Breast epithelium (tissue), 4 donors: ENCODE data around the gene RHCG. TPM values are rescaled to one million over a fixed set of nuclear protein-coding genes. Genes with fewer than 3 reads are reported as not detected.

Experiments
- DNase-seq, 2 donors: peaks; one replicate each; pipeline ENCODE4 v3.0.0-alpha.2; 2019; ENCODE audit warnings: low spot score in 2 of 2
- H3K27ac ChIP-seq, 2 donors: fragments of 200-600 bp; sonication (generic) in 1 of 2; one replicate each; pipeline ENCODE4 v1.5.1; 2016 to 2019; ENCODE audit warnings: mild to moderate bottlenecking in 1 of 2
- H3K27me3 ChIP-seq, 2 donors: fragments of 200-600 bp; sonication (generic) in 1 of 2; one replicate each; pipeline versions ENCODE4 v1.5.1 to v1.6.0; 2017 to 2019; ENCODE audit warnings: control low read depth in 1 of 2, mild to moderate bottlenecking in 1 of 2
- H3K36me3 ChIP-seq: fragments of 200-600 bp; one replicate; pipeline ENCODE4 v1.5.1; 2019
- H3K4me1 ChIP-seq, 2 donors: fragments of 200-600 bp; sonication (generic); one replicate each; pipeline ENCODE4 v1.5.1; 2016 to 2019; ENCODE audit warnings: control low read depth in 1 of 2
- H3K4me3 ChIP-seq, 3 donors: fragments of 200-600 bp; sonication (generic); 1 replicate in 2 of 3; 2 replicates in 1 of 3; pipeline ENCODE4 v1.5.1; 2016 to 2019; ENCODE audit warnings: mild to moderate bottlenecking in 3 of 3, moderate library complexity in 2 of 3
- H3K9me3 ChIP-seq, 2 donors: fragments of 200-600 bp; sonication (generic) in 1 of 2; one replicate each; pipeline ENCODE4 v1.5.1; 2016 to 2019; ENCODE audit warnings: control low read depth in 1 of 2
- CTCF ChIP-seq, 3 donors: fragments of 450-650 bp; IDR thresholded peaks; one replicate each; pipeline ENCODE4 v1.5.1; 2016 to 2017; ENCODE audit warnings: antibody characterized with exemption in 3 of 3, mild to moderate bottlenecking in 3 of 3, moderate library complexity in 3 of 3
- POLR2A ChIP-seq: fragments of 450-650 bp; IDR thresholded peaks from one replicate; pipeline ENCODE4 v1.6.1; 2016; ENCODE audit warnings: antibody characterized with exemption, mild to moderate bottlenecking, moderate library complexity
- POLR2AphosphoS5 ChIP-seq, 3 donors: sonication (generic); formaldehyde crosslinking; IDR thresholded peaks; one replicate each; pipeline ENCODE4 v1.6.1; 2017; ENCODE audit warnings: antibody characterized with exemption in 3 of 3
- intact Hi-C: fragments of 100-400 bp; cut with DNase I; formaldehyde crosslinking; loops from one replicate; pipeline ENCODE4 v1.15.1; 2023; ENCODE audit warnings: low total_unique reads
- total RNA-seq, 3 donors: library from RNA; depleted of rRNA; stranded (reverse); fragments of >200 nt; gene quantifications; one replicate each; pipeline ENCODE4 v1.1.0, GENCODE V29; 2016

RHCG gene
- total RNA-seq, 3 donors from 2014 or later: 0.16 to 1.5 (median 0.66) TPM

DNA sequence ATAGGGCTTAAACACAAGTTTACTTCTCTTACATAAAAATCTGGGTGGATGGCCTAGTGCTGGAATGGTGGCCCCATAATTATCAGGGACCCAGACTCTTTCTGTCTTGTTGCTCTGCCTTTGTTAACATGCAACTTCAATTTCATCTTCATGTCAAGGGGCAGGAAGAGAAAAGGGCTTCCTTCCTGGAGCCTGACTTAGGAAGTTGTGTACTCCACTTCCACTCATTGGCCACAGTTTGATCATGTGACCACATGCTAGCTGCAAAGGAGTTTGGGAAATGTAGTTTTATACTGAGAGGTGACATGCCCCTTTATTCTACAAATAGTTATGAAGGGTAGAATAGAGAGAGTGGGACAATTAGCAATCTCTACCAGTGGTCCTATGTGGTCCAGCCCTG is 39.3 kb downstream of the RHCG start:
- TF ChIP-seq POLR2AphosphoS5 (IDR thresholded peaks at IDR 0.05): no peak
- no peak for TF ChIP-seq CTCF (IDR thresholded peaks at IDR 0.05)
- TF ChIP-seq POLR2A: no peak

DNA sequence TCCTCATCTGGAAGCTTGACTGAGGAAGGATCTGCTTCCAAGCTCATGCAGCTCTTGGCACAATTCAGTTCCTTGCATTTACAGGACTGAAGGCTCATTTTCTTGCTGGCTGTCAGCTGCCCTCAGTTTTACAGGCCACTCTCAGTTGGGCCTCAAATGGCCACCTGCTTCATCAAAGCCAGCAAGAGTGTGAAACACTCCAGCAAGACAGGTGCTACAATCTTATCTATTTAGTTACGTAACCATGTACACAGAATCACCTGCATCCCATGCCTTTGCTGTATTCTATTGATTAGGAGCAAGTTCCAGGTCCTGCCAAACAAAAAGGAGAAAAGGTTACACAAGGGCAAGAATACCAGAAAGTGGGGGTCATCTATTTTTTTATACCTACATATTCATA is 40.8 kb downstream of the RHCG start:
- Histone ChIP-seq H3K27ac (no peak overlapping the region), H3K4me1 (no peaks in the 10 kb centered on the region), H3K27me3 (peaks cover 0 to 4% of the 10 kb centered on the region in 2 donors), H3K4me3 (no peak overlapping the region), H3K9me3 (no peaks in the 10 kb centered on the region), H3K36me3 (no peaks in the 10 kb centered on the region)
- DNase-seq: no peak
- intact Hi-C loops: loop anchor here (2.0 kb wide), 1 partner anchor 57 kb away; no protein-coding TSS in a partner anchor
- TF ChIP-seq CTCF (IDR thresholded peaks at IDR 0.05): no peak
- TF ChIP-seq POLR2AphosphoS5 (IDR thresholded peaks at IDR 0.05): no peak
- no peak for TF ChIP-seq POLR2A

More for the DNA sequence above, 39.3 kb downstream of the RHCG start:
- H3K27ac ChIP-seq: no peak overlapping the region
- intact Hi-C loops: no loop called here
- no peaks in the 10 kb centered on the region for H3K9me3 ChIP-seq
- H3K4me1 ChIP-seq: no peaks in the 10 kb centered on the region
- H3K36me3 ChIP-seq: no peaks in the 10 kb centered on the region
- no peaks in the 10 kb centered on the region for H3K27me3 ChIP-seq
- no peak for DNase-seq
- H3K4me3 ChIP-seq: no peak overlapping the region

- no peak overlapping the region for H3K4me3 ChIP-seq
- intact Hi-C loops: no loop called here
- H3K36me3 ChIP-seq: no peaks in the 10 kb centered on the region
- DNase-seq: no peak
- peaks cover 0 to 16% of the 10 kb centered on the region in 2 donors for H3K27me3 ChIP-seq
- no peaks in the 10 kb centered on the region for H3K4me1 ChIP-seq
- TF ChIP-seq CTCF (IDR thresholded peaks at IDR 0.05) (no peak), POLR2AphosphoS5 (IDR thresholded peaks at IDR 0.05) (no peak), POLR2A (no peak)
- no peak overlapping the region for H3K27ac ChIP-seq
- no peaks in the 10 kb centered on the region for H3K9me3 ChIP-seq
These were observed 44.0 kb downstream of the RHCG start for GRCh38 chr15:89452330-89452836.

DNA sequence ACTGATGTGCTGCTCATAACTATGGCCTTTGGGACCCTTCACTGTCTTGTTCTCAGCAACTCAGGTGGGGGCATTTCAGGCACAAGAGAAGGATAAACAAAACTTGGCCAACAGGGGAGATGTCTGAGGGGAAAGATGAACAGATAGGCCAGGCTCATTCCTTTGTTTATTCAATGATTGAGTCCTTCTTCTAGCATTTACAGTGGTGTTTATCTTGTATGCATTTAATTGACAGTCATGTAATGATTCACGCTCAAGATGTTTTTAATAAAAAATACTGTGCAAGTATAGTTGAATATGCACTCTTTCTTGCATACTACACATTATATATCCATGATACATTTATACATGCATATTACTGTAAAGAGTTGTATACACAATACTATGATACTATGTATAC is 44.5 kb downstream of the RHCG start:
- H3K9me3 ChIP-seq: no peaks in the 10 kb centered on the region
- H3K36me3 ChIP-seq: no peaks in the 10 kb centered on the region
- TF ChIP-seq POLR2A (no peak), POLR2AphosphoS5 (IDR thresholded peaks at IDR 0.05) (no peak), CTCF (IDR thresholded peaks at IDR 0.05) (no peak)
- H3K4me1 ChIP-seq: no peaks in the 10 kb centered on the region
- H3K27me3 ChIP-seq: peaks cover 0 to 17% of the 10 kb centered on the region in 2 donors
- H3K4me3 ChIP-seq: no peak overlapping the region
- DNase-seq: no peak
- intact Hi-C loops: no loop called here
- no peak overlapping the region for H3K27ac ChIP-seq

DNA sequence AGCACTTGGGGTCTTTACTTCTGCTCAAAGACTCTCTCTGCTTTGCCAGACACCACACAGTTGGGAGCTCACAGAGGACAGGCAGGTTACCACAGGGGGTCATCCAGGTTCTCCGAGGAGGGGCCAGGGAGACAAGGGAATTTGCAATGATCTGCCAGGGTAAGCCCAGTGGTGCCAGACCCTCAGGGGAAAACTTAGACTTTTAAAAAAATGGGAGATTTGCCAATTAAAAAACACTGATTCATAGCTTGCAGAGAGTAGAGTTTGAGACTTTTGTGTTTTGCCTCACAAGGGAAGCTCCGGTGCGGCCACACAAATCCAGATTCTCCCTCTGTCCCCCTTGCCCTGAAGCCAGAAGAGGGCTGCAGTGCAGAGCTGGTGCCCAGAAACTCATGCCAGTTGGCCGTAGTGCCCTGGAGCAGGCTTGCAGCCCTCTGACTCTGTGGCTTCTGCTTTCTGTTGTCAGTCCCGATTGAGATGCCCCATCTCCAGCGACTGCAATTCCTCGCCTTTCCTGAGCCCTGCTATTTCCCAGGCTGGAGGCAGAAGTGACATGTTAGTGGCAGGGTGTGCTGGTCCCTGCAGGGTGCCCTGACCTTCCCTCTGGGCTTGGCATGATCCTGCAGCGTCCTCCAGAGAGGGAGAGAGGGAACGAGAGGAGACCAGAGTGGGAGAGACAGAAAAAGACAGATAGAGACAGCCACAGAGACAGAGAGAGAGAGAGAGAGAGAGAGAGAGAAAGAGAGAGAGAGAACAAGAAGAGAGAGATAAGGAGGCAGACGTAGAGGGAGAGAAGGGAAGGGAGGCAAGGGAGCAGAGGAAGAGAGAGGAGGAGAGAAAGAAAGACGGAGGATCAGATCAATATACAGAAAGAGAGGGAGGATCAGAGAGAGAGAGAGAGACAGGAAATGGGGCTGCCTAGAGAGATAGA is 46.0 kb downstream of the RHCG start:
- H3K27me3 ChIP-seq: peaks cover 0 to 17% of the 10 kb centered on the region in 2 donors

More for the DNA sequence above, 46.0 kb downstream of the RHCG start:
- TF ChIP-seq CTCF (IDR thresholded peaks at IDR 0.05) (no peak), POLR2AphosphoS5 (IDR thresholded peaks at IDR 0.05) (no peak), POLR2A (no peak)
- Histone ChIP-seq H3K4me3 (no peak overlapping the region), H3K36me3 (no peaks in the 10 kb centered on the region), H3K27ac (no peak overlapping the region), H3K4me1 (no peaks in the 10 kb centered on the region), H3K9me3 (no peaks in the 10 kb centered on the region)
- intact Hi-C loops: no loop called here
- DNase-seq: no peak
